HG03135 (cell line): ENCODE data around the gene CPD.

Source experiments
- ATAC-seq: cut with Tn5 transposase; IDR thresholded peaks from one replicate; pipeline ENCODE4 v1.9.1; 2021; ENCODE audit warnings: mild to moderate bottlenecking, moderate library complexity; ENCODE audit not compliant: unreplicated experiment

CPD gene

DNA sequence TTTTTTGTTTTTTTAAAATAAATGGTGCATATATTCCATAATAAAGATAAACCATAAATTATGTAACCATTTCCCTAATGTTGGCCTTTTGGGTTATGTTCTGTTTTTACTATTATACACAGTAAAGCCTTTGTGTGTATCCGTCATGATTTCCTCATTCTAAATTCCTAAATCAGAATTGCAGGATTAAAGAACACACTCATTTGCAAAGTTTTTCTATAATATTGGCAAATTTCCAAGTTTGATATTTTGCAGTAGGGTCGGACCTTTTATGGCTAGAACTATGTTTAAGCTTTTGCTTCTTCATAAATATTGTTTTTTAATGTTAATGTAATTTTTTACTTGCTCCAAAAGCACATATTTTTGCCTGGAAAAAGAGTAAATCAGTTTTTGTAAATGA is 115.1 kb downstream of the CPD start:
- no peak for ATAC-seq

DNA sequence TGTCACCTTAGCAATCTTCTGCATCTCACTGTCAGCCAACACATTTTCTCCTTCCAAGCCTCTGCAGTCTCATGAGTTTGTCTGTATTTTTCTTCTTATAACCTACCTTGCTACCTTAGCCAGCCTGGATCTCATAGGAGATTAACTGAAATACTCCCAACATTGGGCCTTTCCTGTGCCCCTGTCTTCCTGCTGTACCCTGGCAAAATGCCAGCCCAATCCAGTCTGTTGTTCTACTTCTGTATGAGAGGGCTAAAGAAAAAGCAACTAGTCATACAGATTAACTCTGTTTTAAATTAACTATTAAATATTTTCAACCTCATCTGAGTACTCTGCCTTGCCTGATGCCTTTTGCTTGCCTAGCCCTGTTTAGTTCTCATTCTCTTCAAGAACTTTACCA is 116.9 kb downstream of the CPD start:
- no peak for ATAC-seq

DNA sequence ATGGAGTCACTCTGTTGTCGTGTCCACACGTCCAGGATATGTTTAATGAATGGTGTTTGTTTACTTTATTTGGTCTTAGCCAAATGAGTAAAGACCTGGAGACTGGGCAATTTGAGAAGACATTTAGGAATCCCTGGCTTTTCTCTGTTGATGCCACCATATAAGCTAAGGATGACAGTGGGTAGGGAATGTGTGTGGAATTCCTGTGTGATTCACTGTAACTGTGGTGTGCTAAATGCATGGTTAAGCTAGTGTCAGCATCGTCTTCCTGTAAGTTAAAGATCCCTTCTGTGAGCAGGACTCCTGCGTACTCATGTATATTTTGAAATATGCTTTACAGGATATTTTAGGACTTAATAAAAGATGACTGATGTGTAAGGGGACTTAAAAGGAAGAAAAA is 124.8 kb downstream of the CPD start:
- ATAC-seq: no peak

DNA sequence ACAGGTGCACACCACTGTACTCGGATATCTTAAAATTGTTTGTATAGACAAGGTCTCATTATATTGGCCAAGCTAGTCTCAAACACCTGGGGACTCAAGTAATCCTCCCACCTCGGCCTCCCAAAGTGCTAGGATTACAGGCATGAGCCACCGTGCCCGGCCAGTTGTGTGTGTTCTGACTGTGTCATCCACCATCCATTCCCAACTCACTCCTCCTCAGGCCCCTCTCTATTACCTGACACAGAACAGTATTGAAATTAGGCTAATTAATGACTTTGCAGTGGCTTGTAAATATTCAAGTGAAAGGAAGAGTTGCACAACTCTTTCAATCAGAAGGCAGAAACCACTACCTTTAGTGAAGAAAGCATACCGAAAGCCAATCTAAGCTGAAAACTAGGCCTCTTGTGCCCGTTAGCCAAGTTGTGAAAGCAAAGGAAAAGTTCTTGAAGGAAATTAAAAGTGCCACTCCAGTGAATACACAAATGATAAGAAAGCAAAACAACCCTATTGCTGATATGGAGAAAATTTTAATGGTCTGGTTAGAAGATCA is 127.2 kb downstream of the CPD start:
- ATAC-seq: no peak

DNA sequence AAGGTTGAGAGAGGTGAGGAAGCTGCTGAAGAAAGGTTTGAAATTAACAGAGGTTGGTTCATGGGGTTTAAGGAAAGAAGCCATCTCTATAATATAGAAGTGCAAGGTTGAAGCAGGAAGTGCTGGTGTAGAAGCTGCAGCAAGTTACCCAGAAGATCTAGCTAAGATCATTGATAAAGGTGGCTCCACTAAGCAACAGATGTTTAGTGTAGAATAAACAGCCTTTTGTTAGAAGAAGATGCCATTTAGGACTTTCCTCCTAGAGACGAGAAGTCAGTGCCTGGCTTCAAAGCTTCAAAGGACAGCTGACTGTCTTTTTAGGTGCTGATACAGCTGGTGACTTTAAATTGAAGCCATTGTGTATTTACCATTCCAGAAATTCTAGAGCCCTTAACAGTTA is 127.8 kb downstream of the CPD start:
- no peak for ATAC-seq

DNA sequence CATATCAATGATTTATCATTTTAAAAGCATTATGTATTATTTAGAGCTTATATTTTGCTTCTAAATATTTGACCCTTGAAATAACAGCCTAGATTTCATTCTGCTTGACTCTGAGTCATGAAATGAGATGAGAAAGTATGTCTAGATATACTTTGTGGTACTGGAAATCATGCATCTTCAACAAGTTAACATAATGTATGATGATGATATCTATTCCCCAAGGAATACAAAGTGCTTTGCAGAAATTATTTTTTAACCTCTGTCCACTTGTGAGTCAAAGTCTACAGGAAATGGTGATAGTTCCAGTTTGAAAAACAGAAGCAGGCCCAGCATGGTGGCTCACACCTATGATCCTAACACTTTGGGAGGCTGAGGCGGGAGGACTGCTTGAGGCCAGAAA is 134.6 kb downstream of the CPD start:
- no peak for ATAC-seq

DNA sequence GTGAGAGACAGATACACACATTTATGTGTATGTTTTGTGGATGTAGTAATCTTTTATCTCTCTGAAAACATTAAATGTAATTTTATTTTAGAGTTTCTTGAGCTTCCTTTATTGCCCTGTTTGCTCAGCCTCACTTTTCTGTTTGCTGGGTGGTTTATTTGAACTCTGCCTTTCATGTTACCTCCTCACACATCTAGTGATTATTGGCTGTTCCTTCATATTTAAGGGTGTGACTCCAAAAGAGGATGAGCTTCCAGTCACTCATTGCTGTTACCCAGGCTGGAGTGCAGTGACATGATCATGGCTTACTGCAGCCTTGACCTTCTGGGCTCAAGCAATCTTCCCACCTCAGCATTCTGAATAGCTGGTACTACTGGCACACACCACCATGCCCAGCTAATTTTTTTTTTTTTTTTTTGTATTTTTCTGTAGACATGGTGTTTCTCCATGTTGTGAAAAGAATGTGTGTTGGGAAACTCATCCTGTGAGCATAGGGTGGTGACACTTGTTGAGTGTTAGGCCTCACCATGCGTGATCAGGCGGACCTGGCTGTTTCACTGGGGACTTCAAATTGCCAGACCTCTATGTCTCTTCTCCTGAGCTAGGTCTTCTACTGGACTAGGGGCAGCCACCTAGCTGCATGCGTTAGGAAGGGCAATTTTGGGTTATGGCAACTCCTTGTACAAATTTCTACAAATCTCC is 136.3 kb downstream of the CPD start:
- no peak for ATAC-seq

DNA sequence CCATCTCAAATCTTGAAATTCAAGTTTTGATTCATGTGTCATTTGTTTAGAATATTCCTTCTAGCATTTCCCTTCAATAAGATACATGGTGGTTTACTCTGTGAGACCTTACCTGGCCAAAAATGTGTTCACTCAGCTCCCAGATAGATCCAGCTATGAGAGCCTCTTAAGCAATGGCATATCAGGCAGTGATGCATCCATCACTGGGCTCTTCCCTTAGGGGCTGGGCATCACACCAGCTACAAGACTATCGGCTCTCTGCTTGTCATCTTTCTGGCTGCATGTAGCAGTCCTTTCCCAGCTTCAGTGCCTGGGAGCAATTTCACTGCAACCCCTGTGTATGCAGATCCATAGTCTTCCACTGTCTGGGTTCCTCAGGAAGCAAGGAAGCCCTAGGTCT is 139.1 kb downstream of the CPD start:
- ATAC-seq: no peak

DNA sequence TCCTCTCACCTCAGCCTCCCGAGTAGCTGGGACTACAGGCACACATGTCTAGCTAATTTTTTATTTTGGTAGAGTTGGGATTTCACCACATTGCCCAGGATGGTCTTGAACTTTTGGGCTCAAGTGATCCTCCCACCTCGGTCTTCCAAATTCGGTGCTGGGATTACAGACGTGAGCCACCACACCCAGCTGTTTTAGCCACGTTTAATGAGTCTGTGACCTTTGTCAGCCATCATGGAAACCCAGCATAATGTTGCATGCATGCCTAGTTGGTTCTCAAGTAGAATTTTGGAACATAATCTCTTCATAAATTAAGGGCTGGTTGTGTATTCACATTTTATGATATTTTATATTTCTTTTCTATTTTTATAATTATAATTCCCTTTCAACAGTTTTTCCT is 140.4 kb downstream of the CPD start:
- ATAC-seq: no peak
